Left ventricle myocardium inferior (tissue), 1 donor: ENCODE results near the gene CDHR3. TPM values are rescaled to one million over a fixed set of nuclear protein-coding genes. Genes with fewer than 3 reads are reported as not detected.

Experiments
- DNase-seq: peaks from one replicate; pipeline ENCODE4 v3.0.0-alpha.2; 2020
- H3K27ac ChIP-seq: fragments of 200-600 bp; replicated peaks from 2 replicates; pipeline ENCODE4 v1.8.0; 2021
- H3K27me3 ChIP-seq: fragments of 200-600 bp; 2 replicates; pipeline ENCODE4 v1.8.0; 2021; ENCODE audit warnings: low read depth
- H3K36me3 ChIP-seq: fragments of 200-600 bp; 2 replicates; pipeline ENCODE4 v1.8.0; 2021
- H3K4me1 ChIP-seq: fragments of 200-600 bp; 2 replicates; pipeline ENCODE4 v1.8.0; 2021
- H3K4me3 ChIP-seq: fragments of 200-600 bp; 2 replicates; pipeline ENCODE4 v1.8.0; 2021; ENCODE audit warnings: mild to moderate bottlenecking, moderate library complexity
- H3K9me3 ChIP-seq: fragments of 200-600 bp; replicated peaks from 2 replicates; pipeline ENCODE4 v1.8.0; 2021
- intact Hi-C: fragments of 100-400 bp; cut with micrococcal nuclease; formaldehyde crosslinking; loops from one replicate; pipeline ENCODE4 v1.11.0; 2022
- total RNA-seq: library from RNA; stranded (reverse); fragmentation: NEBNext Ultra II Directional; extraction: Animal tissue kit (Norgen Biotek cat#: 25700); gene quantifications from one replicate; pipeline ENCODE4 v1.2.1, GENCODE V29; 2021
- TF ChIP-seq, protein P1 (sequence below): fragments of 200-600 bp; IDR thresholded peaks from 2 replicates; pipeline ENCODE4 v1.8.0; 2021; ENCODE audit warnings: antibody characterized with exemption, mild to moderate bottlenecking, borderline replicate concordance
- donor health status: DM: no; HTN: yes; CAD: no; lungs with severe emphysema.

Gene CDHR3
- total RNA-seq, 1 donor from 2014 or later, result 11.4 TPM

DNA sequence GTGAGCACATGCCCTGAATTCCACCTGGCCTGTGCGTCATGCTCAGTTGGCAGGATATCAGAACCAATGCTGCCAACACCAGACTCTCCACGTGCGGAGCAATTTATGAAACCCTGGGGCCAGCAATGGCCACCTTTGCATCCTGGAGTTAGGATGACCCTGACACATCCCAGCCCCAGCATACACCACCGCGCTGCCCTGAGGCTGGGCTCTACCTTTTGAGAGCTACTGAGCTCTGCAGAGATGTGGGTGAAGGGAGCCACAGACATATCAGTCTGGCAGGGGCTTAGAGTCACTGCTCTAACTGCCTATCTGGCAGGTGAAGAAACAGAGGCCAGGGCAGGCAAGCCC is 107.1 kb downstream of the CDHR3 start:
- Histone ChIP-seq H3K4me1 (peaks cover 81% of the 10 kb centered on the region), H3K9me3 (no peaks in the 10 kb centered on the region), H3K4me3 (no peak overlapping the region), H3K36me3 (no peaks in the 10 kb centered on the region), H3K27ac (peak overlapping the region; percentile 81), H3K27me3 (no peaks in the 10 kb centered on the region)
- no peak for DNase-seq
- TF ChIP-seq, protein P1, sequence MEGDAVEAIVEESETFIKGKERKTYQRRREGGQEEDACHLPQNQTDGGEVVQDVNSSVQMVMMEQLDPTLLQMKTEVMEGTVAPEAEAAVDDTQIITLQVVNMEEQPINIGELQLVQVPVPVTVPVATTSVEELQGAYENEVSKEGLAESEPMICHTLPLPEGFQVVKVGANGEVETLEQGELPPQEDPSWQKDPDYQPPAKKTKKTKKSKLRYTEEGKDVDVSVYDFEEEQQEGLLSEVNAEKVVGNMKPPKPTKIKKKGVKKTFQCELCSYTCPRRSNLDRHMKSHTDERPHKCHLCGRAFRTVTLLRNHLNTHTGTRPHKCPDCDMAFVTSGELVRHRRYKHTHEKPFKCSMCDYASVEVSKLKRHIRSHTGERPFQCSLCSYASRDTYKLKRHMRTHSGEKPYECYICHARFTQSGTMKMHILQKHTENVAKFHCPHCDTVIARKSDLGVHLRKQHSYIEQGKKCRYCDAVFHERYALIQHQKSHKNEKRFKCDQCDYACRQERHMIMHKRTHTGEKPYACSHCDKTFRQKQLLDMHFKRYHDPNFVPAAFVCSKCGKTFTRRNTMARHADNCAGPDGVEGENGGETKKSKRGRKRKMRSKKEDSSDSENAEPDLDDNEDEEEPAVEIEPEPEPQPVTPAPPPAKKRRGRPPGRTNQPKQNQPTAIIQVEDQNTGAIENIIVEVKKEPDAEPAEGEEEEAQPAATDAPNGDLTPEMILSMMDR, result no peak
- intact Hi-C loops, result no loop called here

DNA sequence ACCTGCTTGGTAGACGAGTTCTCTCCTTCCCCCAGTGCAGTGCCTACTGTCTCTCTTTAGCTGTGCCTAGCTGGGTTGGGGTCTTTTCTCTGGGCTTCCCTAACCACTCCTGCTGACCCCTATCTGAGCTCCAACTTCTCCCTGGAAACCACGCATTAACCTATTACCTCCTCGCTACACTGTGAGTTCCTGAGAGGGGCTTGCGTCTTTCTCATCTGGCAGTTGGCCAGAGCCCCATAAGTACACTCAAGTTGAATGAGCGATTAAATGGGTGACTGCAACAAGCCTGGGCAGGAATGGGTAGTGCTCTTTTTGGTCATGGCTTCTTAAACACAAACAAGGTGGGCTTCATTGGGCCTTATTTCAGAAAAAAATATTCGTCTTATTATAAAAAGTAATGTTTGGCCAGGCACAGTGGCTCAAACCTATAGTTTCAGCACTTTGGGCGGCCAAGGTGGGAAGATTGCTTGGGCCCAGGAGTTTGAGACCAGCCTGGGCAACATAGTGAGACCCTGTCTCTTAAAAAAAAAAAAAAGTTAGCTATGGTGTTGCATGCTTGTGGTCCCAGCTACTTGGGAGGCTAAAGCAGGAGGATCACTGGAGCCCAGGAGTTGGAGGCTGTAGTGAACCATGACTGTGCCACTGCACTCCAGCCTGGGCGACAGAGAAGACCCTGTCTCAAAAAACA is 107.6 kb downstream of the CDHR3 start:
- H3K4me1 ChIP-seq, result peaks cover 81% of the 10 kb centered on the region
- TF ChIP-seq, protein P1, result no peak
- H3K36me3 ChIP-seq, result no peaks in the 10 kb centered on the region
- no peak overlapping the region for H3K4me3 ChIP-seq
- H3K9me3 ChIP-seq, result no peaks in the 10 kb centered on the region
- H3K27me3 ChIP-seq, result no peaks in the 10 kb centered on the region
- peak overlapping the region; percentile 81 for H3K27ac ChIP-seq
- DNase-seq, result no peak
- intact Hi-C loops, result no loop called here

GRCh38 chr7:106071356-106071998 is 108.4 kb downstream of the CDHR3 start:
- intact Hi-C loops, result no loop called here
- Histone ChIP-seq H3K27me3 (no peaks in the 10 kb centered on the region), H3K4me3 (no peak overlapping the region), H3K36me3 (no peaks in the 10 kb centered on the region), H3K4me1 (peaks cover 82% of the 10 kb centered on the region), H3K27ac (peak overlapping the region; percentile 81), H3K9me3 (no peaks in the 10 kb centered on the region)
- TF ChIP-seq, protein P1, result no peak
- no peak for DNase-seq

- Histone ChIP-seq H3K9me3 (no peaks in the 10 kb centered on the region), H3K4me3 (no peak overlapping the region), H3K4me1 (peaks cover 82% of the 10 kb centered on the region), H3K36me3 (no peaks in the 10 kb centered on the region), H3K27ac (peak overlapping the region; percentile 81), H3K27me3 (no peaks in the 10 kb centered on the region)
- DNase-seq, result no peak
- intact Hi-C loops, result no loop called here
- TF ChIP-seq, protein P1, result no peak
These were observed 109.1 kb downstream of the CDHR3 start for GRCh38 chr7:106071999-106072714.

DNA sequence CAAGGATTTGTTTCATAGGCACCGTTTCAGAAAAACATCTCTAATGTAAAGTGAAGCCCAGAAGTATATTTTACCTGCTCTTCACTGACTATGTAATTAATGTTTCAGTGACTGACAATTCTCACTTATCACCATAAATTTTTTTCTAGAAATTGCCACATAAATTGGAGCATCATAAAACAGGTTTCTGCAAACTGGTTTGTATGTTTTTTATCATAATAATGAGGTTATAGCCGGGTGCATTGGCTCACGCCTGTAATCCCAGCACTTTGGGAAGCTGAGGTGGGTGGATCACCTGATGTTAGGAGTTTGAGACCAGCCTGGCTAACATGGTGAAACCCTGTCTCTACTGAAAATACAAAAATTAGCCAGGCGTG is 109.6 kb downstream of the CDHR3 start:
- H3K4me1 ChIP-seq, result peaks cover 86% of the 10 kb centered on the region
- H3K27ac ChIP-seq, result peak overlapping the region; percentile 81
- TF ChIP-seq, protein P1, result no peak

More for the DNA sequence above, 109.6 kb downstream of the CDHR3 start:
- no peaks in the 10 kb centered on the region for H3K36me3 ChIP-seq
- no peak for DNase-seq
- intact Hi-C loops, result no loop called here
- no peaks in the 10 kb centered on the region for H3K9me3 ChIP-seq
- no peak overlapping the region for H3K4me3 ChIP-seq
- no peaks in the 10 kb centered on the region for H3K27me3 ChIP-seq
